Left ventricle myocardium inferior (tissue), 1 donor: ENCODE measurements around the gene THSD7A. TPM values are rescaled to one million over a fixed set of nuclear protein-coding genes. Genes with fewer than 3 reads are reported as not detected.

Experiments
- DNase-seq: peaks from one replicate; pipeline ENCODE4 v3.0.0-alpha.2; 2020
- H3K27ac ChIP-seq: fragments of 200-600 bp; replicated peaks from 2 replicates; pipeline ENCODE4 v1.8.0; 2021
- H3K27me3 ChIP-seq: fragments of 200-600 bp; 2 replicates; pipeline ENCODE4 v1.8.0; 2021; ENCODE audit warnings: low read depth
- H3K36me3 ChIP-seq: fragments of 200-600 bp; 2 replicates; pipeline ENCODE4 v1.8.0; 2021
- H3K4me1 ChIP-seq: fragments of 200-600 bp; 2 replicates; pipeline ENCODE4 v1.8.0; 2021
- H3K4me3 ChIP-seq: fragments of 200-600 bp; 2 replicates; pipeline ENCODE4 v1.8.0; 2021; ENCODE audit warnings: mild to moderate bottlenecking, moderate library complexity
- H3K9me3 ChIP-seq: fragments of 200-600 bp; replicated peaks from 2 replicates; pipeline ENCODE4 v1.8.0; 2021
- CTCF ChIP-seq: fragments of 200-600 bp; IDR thresholded peaks from 2 replicates; pipeline ENCODE4 v1.8.0; 2021; ENCODE audit warnings: antibody characterized with exemption, mild to moderate bottlenecking, borderline replicate concordance
- intact Hi-C: fragments of 100-400 bp; cut with micrococcal nuclease; formaldehyde crosslinking; loops from one replicate; pipeline ENCODE4 v1.11.0; 2022
- total RNA-seq: library from RNA; stranded (reverse); fragmentation: NEBNext Ultra II Directional; extraction: Animal tissue kit (Norgen Biotek cat#: 25700); gene quantifications from one replicate; pipeline ENCODE4 v1.2.1, GENCODE V29; 2021
- donor health status: DM: no; HTN: yes; CAD: no; lungs with severe emphysema.

THSD7A gene
- total RNA-seq, 1 donor from 2014 or later, result 1.6 TPM

GRCh38 chr7:11591055-11591633 is 240.9 kb downstream of the THSD7A start:
- Histone ChIP-seq H3K27ac (no peak overlapping the region), H3K27me3 (no peaks in the 10 kb centered on the region), H3K4me1 (no peaks in the 10 kb centered on the region), H3K9me3 (no peaks in the 10 kb centered on the region), H3K4me3 (no peak overlapping the region), H3K36me3 (no peaks in the 10 kb centered on the region)
- no peak for TF ChIP-seq CTCF
- no peak for DNase-seq
- intact Hi-C loops, result no loop called here

- no peaks in the 10 kb centered on the region for H3K9me3 ChIP-seq
- H3K4me1 ChIP-seq, result no peaks in the 10 kb centered on the region
- TF ChIP-seq CTCF, result no peak
- H3K27me3 ChIP-seq, result no peaks in the 10 kb centered on the region
- H3K4me3 ChIP-seq, result no peak overlapping the region
- DNase-seq, result no peak
- H3K36me3 ChIP-seq, result no peaks in the 10 kb centered on the region
- no peak overlapping the region for H3K27ac ChIP-seq
- intact Hi-C loops, result no loop called here
These were observed 242.7 kb downstream of the THSD7A start for GRCh38 chr7:11589251-11589650.

- Histone ChIP-seq H3K27ac (no peak overlapping the region), H3K36me3 (no peaks in the 10 kb centered on the region), H3K9me3 (no peaks in the 10 kb centered on the region), H3K4me3 (no peak overlapping the region), H3K27me3 (no peaks in the 10 kb centered on the region), H3K4me1 (no peaks in the 10 kb centered on the region)
- intact Hi-C loops, result no loop called here
- DNase-seq, result no peak
- no peak for TF ChIP-seq CTCF
These were observed 244.2 kb downstream of the THSD7A start for GRCh38 chr7:11587814-11588213.

- no peaks in the 10 kb centered on the region for H3K4me1 ChIP-seq
- H3K4me3 ChIP-seq, result no peak overlapping the region
- H3K9me3 ChIP-seq, result no peaks in the 10 kb centered on the region
- intact Hi-C loops, result no loop called here
- no peak for DNase-seq
- TF ChIP-seq CTCF, result no peak
- H3K27me3 ChIP-seq, result no peaks in the 10 kb centered on the region
- no peaks in the 10 kb centered on the region for H3K36me3 ChIP-seq
- no peak overlapping the region for H3K27ac ChIP-seq
These were observed 244.9 kb downstream of the THSD7A start for GRCh38 chr7:11587048-11587447.

- no peak overlapping the region for H3K4me3 ChIP-seq
- intact Hi-C loops, result no loop called here
These were observed 247.5 kb downstream of the THSD7A start for GRCh38 chr7:11584406-11585031.

More at GRCh38 chr7:11584406-11585031, 247.5 kb downstream of the THSD7A start:
- Histone ChIP-seq H3K9me3 (no peaks in the 10 kb centered on the region), H3K27ac (no peak overlapping the region), H3K4me1 (no peaks in the 10 kb centered on the region), H3K36me3 (no peaks in the 10 kb centered on the region), H3K27me3 (no peaks in the 10 kb centered on the region)
- DNase-seq, result no peak
- no peak for TF ChIP-seq CTCF
